Bronchus fibroblast of lung (primary cell): ENCODE measurements around the gene RIC8B. TPM values are rescaled to one million over a fixed set of nuclear protein-coding genes. Genes with fewer than 3 reads are reported as not detected.

Experiments used
- total RNA-seq: library from RNA; depleted of rRNA; stranded (reverse); fragments of >200 nt; gene quantifications from 2 replicates; pipeline ENCODE4 v1.2.3, GENCODE V29; 2015

The RIC8B gene, protein sequence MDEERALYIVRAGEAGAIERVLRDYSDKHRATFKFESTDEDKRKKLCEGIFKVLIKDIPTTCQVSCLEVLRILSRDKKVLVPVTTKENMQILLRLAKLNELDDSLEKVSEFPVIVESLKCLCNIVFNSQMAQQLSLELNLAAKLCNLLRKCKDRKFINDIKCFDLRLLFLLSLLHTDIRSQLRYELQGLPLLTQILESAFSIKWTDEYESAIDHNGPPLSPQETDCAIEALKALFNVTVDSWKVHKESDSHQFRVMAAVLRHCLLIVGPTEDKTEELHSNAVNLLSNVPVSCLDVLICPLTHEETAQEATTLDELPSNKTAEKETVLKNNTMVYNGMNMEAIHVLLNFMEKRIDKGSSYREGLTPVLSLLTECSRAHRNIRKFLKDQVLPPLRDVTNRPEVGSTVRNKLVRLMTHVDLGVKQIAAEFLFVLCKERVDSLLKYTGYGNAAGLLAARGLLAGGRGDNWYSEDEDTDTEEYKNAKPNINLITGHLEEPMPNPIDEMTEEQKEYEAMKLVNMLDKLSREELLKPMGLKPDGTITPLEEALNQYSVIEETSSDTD
- total RNA-seq: 7.0 and 8.2 TPM in 2 replicates

GRCh38 chr12:106774005-106774807 is at the start of gene RIC8B:
RIC8B (plus strand) TSS chr12:106774682; CDS start chr12:106774746, 64 bp downstream.

Other genes with a start within 250 kb of the RIC8B start
- gene RFX4, start 191.7 kb upstream of the RIC8B start, total RNA-seq: not detected in 2 replicates
- gene TMEM263, start 181.2 kb downstream of the RIC8B start, total RNA-seq: 60.5 and 79.2 TPM in 2 replicates
- 2.9 and 3.9 TPM in 2 replicates for gene MTERF2, start 212.5 kb downstream of the RIC8B start, total RNA-seq